ENCODE measurements around the gene ZNF274.
"Not testable (repeated sequence)": the region's sequence is repeated elsewhere in the genome, so short reads cannot be mapped to it uniquely, and the experiment has no call there.

ZNF274 gene

DNA sequence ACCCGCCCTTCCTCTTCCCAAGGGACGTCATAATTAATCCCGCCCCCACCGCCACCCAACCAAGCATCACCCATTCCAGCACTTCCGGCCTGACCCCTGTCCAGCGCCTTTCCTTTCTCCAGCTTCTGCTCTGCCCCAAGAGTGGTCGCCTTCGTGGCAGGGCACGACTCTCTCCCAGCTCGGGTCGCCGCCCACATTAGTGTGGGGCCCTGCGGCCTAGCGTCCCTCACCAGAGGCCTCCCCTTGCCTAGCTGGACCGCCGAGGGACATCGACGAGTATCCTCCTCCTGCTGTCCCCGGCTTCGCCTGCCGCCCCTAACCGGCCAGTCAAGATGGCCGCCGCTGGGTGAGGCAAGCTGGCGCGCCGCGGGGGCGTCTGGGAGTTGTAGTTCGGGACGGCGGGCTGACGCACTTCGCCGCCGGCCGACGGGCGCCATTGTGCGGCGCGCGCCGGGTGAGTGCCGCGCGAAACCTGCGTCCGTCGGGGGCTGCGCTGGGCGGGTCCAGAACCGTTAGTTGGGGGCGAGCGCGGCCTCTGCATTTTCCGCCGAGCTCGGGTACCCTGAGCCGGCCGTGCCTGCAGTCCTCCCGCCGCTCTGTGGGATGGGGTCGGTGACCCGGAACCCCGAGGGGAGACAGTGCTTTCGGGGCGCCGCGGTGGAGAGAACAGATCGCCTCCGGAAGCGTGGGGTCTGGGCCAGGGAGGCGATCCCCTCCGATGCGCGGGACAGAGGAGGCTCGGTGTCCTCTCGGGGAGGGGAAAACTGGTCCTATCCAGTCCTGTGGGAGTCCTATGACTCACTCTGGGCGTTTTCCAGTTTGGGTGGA is at the start of gene ZNF274:
ZNF274 (plus strand) TSS at position 73 of the 828 bp plus-strand sequence. CDS start 905 bp downstream, outside the sequence.
- DNase-seq (ENCODE audit: low spot score): peak; percentile 94

DNA sequence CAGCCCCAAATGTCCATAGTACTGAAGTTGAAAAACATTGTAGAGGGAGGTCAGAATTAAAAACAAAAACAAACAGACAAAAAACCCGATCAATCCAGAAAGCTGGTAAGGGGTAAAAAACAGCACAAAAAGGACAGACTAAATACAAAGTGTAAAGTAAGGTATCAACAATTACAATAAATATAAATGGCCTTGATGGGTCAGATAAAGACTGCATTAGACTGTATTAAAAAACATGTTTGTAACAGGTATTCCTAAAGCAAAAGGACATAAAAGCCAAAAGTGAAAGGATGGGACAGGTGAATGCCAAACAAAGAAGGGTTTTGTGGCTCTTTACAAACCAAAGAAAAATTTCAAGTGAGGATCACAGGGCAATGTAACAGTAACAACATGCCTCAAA is 48.6 kb upstream of the ZNF274 start:
- DNase-seq (ENCODE audit: low spot score): no peak

- no peak for DNase-seq (ENCODE audit: low spot score)
Observed at GRCh38 chr19:58145849-58146248, 37.0 kb upstream of the ZNF274 start.

- DNase-seq (ENCODE audit: low spot score): not testable (repeated sequence)
Observed at GRCh38 chr19:58147475-58147874, 35.4 kb upstream of the ZNF274 start.

DNA sequence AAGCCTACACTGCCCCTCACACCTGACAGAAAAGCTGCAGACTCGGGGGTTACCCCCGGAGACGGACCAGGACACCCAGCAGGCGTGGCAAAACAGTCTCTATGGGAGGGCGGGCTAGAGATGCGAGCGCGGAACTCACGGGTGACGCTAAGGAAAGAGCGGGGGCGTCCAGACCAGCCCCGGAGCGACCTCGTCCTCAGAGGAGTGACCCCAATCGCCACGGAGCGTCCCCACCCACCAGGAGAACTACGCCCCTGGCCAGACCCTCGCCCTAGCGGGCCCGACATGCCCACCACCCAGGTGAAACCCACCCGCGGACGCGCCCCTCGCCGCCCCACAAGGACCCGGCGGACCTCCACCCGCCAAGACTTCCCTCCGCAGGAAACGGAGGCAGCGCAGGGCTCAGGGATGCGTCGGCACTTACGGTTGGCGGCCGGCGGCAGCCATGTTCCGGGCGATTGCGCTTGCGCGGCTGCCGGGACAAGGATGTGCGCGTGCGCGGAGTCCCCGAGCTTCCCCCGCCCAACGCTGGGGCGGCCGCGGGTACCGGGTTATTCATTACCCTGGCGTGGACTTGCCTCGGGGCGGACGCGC is 32.4 kb upstream of the ZNF274 start, which contains the start of gene ZNF329:
ZNF329 (minus strand) TSS at position 462 of the 594 bp plus-strand sequence. CDS start 21,286 bp downstream, outside the sequence.
- peak; percentile 78 for DNase-seq (ENCODE audit: low spot score)

GRCh38 chr19:58153386-58153785 is 29.5 kb upstream of the ZNF274 start:
- no peak for DNase-seq (ENCODE audit: low spot score)

GRCh38 chr19:58154287-58154678 is 28.6 kb upstream of the ZNF274 start:
- DNase-seq (ENCODE audit: low spot score): no peak

DNA sequence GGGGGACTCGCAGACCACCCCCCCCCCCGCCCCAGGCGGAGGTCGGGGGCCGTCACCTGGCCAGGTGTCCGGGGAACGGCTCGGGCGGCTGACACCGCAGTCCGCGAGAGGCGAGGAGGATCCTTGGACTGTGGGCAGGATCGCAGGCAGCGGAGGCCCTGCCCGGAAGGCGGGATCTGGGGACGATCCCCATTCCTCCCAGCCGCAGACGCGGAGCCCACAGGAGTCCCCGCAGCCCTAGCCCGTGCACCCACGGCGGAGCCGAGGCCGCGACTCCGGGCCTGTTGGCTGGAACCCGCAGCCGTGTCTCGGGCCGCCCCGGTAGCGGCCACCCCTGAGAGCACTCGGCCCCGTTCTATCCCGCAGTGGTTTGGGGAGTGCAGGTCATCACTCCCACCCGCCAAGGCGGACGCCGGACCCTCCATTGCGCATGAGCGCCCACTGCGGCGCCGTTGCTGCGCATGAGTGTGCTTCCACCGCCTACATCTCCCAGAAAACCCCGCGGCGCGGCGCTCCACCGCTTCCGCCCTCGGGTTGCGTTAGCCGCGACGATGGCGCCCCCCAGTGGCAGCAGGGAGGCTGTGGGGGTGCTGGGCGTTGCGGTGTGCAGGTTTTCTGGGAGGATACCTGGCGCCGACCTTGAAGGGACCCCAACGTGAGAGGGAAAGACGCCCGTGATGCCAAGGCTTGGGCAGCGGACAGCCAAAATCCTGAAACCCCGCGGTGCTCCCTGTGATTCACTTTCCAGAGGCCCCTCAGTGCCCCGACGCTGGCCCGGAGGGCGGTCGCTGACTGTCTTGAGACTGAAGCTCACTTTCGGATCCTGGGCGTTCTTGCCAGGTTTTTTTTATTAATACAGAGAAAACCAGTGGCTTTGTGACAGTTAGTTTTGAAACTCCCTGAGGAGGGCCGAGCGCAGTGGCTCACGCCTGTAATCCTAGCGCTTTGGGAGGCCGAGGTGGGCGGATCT is 27.9 kb upstream of the ZNF274 start:
- DNase-seq (ENCODE audit: low spot score): peak; percentile 88

GRCh38 chr19:58157045-58157728 is 25.7 kb upstream of the ZNF274 start:
- no peak for DNase-seq (ENCODE audit: low spot score)

DNA sequence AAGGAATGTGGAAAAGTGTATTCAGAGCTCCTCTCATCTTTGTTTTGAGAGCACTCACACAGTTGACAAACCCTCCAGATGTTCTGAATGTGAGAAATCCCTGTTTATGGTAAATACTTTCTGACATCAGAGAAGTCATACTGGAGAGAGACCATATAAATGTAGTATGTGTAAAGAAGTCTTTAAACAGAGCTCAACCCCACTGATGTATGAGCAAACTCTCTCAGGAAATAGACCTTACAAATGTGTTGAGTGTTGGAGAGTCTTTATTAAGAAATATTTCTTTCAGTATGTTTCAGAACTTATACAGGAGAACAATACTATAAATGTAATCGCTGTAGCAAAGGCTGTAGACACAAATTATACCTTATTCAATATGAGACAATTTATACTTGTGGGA is 16.6 kb upstream of the ZNF274 start:
- no peak for DNase-seq (ENCODE audit: low spot score)

DNA sequence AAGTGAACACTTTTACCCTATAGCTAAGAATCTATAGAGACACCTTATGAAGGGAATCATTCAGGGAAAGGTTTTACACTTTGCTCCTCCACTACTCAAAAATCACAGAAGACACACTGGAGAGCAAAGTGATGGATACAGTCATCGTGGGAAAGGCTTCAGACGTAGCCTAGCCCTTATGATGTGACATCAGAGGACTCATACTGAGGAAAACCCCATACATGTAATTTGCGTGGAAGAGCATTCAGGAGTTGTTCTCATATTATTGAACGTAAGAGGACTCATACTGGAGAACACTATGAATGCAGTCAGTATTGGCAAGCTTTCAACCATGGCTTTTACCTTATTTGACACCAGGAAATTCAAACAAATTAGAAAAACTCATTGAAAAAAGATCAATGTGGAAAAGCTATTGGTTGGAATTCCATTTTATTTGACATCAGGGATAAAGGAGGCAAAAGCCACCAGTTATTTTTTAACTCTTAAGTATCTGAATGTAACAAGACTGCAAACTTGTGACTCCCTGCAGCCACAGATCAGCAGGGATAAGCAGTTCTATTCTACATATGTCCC is 16.1 kb upstream of the ZNF274 start:
- DNase-seq (ENCODE audit: low spot score): no peak

DNA sequence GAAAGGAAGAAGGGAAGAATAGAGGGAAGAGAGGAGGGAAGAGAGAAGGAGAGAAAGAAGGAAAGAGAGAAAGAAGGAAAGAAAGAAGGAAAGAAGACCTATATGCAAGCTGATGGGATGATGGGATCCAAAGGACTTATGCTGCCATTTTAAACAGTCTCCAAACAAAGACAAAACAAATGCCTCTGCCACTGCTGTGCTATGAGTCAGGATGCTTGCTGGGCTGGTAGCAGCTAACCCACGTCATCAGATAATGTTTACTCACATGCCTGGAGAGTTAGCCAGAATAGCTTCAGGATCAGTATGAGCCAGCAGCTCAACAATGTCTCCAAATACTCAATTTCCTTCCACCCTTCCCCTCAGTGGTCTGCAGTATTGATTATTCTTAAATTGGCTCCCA is 12.0 kb upstream of the ZNF274 start:
- DNase-seq (ENCODE audit: low spot score): no peak

- peak; percentile 76 for DNase-seq (ENCODE audit: low spot score)
Observed at GRCh38 chr19:58181902-58182576, 822 bp upstream of the ZNF274 start.

DNA sequence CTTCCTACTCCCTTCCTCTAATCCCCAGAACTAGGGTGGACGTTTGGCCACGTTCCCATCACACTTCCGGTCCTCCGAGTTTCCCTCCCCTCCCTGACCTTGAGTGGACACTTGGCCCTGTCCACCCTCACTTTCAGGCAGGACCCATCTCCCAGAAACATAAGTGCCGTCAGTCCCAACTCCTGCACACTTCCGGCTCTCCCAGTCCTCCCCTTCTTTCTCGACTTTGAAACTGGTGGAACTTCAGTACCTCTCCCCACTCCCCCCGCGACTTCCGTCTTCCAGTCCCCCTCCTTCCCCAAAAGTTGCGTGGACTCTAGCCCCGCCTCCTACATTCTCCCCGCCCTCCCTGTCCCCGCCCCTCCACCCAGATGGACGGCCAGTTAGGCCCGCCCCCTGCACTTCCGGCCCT is 278 bp upstream of the ZNF274 start:
- no peak for DNase-seq (ENCODE audit: low spot score)

- no peak for DNase-seq (ENCODE audit: low spot score)
Observed at GRCh38 chr19:58183817-58184215, 955 bp downstream of the ZNF274 start.

- peak; percentile 11 for DNase-seq (ENCODE audit: low spot score)
Observed at GRCh38 chr19:58196901-58197616, 14.2 kb downstream of the ZNF274 start.

- no peak for DNase-seq (ENCODE audit: low spot score)
Observed at GRCh38 chr19:58203814-58204475, 21.1 kb downstream of the ZNF274 start.

DNA sequence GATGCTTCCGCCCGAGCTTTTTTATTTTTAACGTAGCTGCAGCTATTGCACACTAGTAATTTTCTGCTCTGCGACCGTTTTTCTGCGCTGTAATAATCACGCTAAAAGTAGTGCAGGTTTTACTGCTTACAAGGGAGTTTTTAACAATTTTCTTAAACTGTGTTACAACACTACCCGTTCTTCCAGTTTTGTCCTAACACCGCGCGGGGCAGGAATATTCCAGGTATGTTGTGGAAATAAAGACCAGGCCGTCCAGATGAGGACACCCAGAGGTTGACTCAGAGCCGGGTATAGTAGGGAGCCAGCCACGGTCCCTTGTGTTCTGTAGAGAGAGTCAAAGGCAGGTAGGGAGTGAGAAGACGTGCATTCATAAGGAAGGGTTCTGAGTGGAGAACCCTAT is 21.7 kb downstream of the ZNF274 start:
- no peak for DNase-seq (ENCODE audit: low spot score)

DNA sequence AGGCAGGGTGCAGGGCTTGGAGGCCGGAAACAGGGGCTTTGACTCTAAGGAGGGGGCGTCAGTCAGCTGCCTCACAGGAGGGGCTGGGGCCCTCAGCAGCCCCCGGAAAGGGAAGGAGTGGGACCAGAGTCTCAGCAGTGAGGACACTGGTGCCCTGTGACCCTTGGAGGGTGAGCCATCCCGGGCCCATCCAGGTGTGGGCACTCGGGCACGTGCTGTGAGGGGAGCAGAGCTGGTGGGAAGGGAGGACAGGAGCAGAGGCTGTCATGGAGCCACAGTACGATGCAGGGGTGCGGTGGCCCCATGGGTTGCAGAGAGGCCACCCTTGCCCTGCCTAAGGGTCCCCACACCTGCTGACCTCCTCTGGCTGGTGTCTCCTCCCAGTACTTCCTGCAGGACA is 26.7 kb downstream of the ZNF274 start:
- no peak for DNase-seq (ENCODE audit: low spot score)
